HG03103 (cell line): Measurements from ENCODE around the gene PIK3R4.

Experiments
- ATAC-seq: cut with Tn5 transposase; IDR thresholded peaks from one replicate; pipeline ENCODE4 v1.9.1; 2021; ENCODE audit warnings: low read depth; ENCODE audit not compliant: unreplicated experiment

The PIK3R4 gene

DNA sequence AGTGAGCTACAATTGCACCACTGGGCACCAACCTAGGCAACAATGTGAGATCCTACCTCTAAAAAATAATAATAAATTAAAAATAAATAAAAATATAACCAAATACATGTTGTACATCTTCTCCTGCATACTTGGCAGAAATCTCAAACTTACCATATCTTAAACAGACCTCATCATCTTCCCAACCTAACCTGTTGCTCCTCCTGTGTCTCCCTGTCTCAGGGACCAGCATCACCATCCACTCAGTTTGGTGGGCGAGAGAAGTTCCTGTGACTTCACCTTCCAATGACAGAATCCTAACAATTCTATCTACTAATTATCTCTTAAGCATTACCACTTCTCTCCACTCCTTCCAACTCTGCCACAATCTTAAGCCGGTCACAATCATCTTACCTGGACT, 3.3 kb downstream of the PIK3R4 start:
- ATAC-seq, result no peak

DNA sequence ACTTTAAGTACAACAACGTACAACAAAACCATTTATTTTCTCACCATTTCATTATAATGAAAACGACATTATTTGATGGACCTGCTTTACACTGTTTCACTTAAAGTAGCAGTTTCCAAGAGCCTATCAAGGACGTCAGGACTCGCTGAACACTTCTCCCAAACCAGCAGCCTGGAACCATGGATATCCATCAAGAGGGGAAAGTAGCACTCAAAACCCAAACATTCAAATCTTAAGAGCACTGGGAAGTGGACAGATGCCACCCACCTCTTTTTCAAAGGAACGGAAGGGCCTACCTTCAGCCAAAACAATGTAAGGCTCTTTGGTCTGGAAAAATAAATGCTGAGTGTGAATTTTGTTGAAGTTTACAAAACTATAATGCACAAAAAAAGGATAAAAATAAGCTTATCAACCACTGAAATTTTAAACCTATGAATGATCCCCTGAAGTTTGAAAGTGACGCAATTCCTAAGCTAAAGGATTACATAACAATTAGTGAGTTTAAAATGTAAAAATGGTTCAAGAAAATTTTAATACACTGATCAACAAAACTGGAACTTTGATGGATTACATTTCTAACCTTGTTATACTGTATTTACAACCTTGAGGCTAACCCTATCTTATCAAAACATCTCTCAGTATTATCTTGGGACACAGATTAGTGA, 4.6 kb downstream of the PIK3R4 start:
- no peak for ATAC-seq

GRCh38 chr3:130739848-130740247, 6.8 kb downstream of the PIK3R4 start:
- ATAC-seq, result no peak

DNA sequence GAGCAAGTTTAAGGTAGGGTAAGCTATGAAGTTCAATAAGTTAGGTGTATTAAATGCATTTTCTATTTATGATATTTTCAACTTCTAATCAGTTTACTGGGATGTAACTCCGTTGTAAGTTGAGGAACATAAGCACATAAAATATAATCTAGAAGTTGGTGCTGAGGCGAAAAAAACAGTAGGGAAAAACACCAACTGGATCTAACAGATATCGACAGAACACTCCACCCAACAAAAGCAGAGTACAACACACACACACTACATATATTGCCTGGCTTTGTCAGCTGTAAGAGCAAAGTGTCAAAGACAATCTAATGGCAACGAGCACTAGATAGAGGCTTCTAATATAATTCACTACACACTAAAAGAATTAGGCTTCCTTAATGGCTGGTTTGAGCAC, 8.4 kb downstream of the PIK3R4 start:
- ATAC-seq, result no peak

DNA sequence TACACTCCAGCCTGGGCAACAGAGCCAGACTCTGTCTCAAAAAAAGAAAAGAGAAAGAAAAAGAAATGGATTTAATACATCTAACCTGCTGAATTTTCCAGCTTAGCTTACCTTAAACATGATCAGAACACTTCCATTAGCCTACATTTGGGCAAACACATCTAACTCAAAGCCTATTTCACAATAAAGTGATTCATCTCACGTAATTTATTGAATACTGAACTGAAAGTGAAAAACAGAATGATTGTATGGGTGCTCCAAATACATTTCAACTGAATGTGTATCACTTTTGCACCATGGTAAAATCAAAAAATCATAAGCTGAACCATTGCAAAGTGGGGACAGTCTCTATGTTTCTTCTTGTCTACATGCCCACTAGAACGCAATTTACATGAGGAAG, 9.0 kb downstream of the PIK3R4 start:
- no peak for ATAC-seq

- no peak for ATAC-seq
These were observed 13.3 kb downstream of the PIK3R4 start for GRCh38 chr3:130733236-130733875.

DNA sequence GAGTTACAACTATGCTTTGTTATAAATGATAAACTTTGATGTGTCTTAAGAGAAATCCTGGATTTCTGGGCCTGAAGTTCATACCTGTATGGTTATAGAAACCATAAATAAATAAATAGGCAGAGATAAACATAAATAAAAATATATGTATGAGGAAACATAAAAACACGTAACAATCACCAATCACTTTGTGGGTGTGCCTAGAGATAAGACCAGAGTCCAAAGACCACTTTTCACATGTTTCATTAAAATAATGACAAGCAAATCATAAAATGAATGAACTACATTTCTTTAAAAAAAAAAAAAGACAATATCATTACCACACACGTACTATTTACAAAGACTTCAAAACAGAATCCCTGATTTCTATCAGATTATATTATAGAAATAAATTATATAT, 14.1 kb downstream of the PIK3R4 start:
- no peak for ATAC-seq

DNA sequence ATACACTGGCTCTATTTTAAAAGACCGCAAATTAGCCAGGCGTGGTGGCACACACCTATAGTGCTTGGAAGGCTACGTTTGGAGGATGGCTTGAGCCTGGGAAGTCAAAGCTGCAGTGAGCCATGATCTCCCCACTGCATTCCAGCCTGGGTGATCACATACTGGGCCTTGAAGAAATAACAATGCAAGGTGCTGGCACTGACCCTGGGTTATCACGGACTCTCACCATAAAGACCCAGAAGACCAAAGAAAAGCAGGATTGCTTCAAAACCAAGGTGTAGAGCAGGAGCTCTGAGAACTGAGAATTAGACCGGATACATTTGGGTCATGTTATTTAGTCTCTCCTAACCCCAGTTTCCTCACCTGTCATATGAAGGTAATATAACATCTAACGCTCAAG, 14.8 kb downstream of the PIK3R4 start:
- no peak for ATAC-seq

DNA sequence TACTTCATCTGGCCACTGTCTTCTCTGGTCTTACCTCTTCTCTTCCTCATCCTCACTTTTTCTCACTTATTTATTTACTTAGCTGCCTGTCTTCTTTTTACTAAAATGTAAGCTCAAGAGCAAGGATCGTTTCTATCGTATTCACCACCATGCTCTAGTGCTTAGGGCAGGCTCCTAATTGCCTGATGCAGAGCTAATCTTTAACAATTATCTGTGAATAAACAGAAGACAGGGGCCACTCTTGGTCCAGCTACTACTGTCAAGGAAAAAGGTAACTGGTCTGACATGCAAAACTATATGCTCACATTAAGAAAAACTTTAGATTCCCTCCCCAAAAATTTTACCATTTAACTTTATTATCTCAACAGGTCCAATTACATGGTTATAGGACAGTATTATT, 17.5 kb downstream of the PIK3R4 start:
- no peak for ATAC-seq

GRCh38 chr3:130728037-130728436, 18.6 kb downstream of the PIK3R4 start:
- no peak for ATAC-seq

DNA sequence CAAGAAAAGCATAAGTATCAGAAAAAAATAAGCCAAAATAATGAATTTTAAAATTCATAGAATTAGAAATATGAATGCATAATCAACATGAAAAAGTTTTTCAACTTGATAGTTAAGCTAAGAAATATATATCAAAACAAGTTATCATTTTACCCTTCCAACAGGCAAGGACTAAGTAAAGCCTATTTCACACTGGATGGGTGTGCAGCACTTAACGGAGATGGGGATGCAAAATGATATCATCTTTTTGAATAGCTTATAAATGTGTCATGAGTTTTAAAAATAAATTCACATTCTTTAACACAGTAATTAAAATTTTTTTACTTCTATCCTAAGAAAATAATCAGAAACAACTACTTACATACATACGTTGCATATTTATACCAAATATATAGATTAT, 20.9 kb downstream of the PIK3R4 start:
- ATAC-seq, result no peak

DNA sequence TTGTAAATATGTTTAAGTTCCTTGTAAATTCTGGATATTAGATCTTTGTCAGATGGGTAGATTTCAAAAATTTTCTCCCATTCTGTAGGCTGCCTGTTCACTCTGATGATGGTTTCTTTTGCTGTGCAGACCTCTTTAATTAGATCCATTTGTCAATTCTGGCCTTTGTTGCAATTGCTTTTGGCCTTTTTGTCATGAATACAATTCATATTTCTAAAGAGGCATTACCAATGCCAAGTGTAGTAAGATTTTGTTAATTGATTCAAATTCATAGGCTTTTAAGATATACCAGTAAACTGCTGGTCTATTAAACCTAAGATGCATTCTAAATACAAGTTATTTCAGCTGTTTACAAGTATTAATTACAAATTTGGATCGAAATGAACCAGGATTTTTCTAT, 31.0 kb downstream of the PIK3R4 start:
- no peak for ATAC-seq

GRCh38 chr3:130712718-130713423, 33.8 kb downstream of the PIK3R4 start:
- no peak for ATAC-seq

GRCh38 chr3:130711565-130712324, 34.9 kb downstream of the PIK3R4 start:
- no peak for ATAC-seq

DNA sequence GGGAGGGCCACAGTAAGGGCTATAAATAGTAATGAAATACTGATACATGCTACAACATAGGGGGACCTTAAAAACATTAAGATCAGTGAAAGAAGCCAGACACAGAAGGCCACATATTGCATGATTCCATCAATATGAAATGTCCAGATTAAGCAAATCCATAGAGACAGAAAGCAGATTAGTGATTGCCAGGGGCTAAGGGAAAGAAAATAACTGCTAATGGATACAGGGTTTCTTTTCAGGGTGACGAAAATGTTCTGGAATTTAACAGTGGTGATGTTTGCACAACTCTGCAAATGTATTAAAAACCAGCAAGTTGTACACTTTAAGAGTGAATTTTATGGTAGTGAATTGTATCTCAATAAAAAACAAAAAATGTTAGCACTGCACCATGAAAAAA, 37.0 kb downstream of the PIK3R4 start:
- ATAC-seq, result no peak

- ATAC-seq, result no peak
These were observed 38.6 kb downstream of the PIK3R4 start for GRCh38 chr3:130707902-130708601.

- no peak for ATAC-seq
These were observed 41.1 kb downstream of the PIK3R4 start for GRCh38 chr3:130705501-130705900.

DNA sequence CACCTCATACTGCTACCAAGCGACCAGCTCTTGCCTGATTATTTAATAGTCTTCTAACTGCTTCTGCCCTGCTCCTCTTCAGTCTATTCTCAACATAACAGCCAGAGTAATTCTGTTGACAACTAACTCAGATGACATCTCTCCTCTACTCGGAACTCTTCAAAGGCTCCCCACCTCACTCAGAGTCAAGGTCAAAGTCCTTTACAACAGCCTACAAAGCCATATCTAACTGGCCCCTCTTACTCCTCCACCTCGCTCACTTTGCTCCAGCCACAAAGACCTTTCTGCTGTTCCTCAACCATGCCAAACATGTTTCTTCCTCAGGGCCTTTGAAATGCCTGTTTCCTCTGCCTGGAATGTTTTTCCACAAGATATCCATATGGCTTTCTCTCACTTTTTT, 43.6 kb downstream of the PIK3R4 start:
- ATAC-seq, result no peak

GRCh38 chr3:130700541-130700940, 46.1 kb downstream of the PIK3R4 start:
- ATAC-seq, result no peak

- no peak for ATAC-seq
These were observed 46.9 kb downstream of the PIK3R4 start for GRCh38 chr3:130699765-130700164.

DNA sequence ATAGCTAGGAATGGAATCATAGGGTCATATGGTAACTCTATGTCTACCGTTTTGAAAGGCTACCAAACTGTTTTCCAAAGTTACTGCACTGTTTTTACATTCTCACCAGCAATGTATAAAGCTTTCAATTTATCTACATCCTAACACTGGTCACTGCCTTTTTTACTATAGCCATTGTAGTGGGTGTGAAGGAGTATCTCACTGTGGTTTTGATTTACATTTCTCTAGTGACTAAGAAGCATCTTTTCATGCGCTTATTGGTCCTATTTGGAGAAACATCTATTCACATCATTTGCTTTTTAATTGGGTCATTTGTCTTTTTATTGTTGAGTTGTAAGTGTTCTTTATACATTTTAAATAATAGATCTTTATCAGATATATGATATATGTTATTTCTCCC, 53.3 kb downstream of the PIK3R4 start:
- ATAC-seq, result no peak
